GM23338 (cell line): ENCODE measurements around the gene SFXN1. TPM values are rescaled to one million over a fixed set of nuclear protein-coding genes. Genes with fewer than 3 reads are reported as not detected.

ENCODE experiments used
- ATAC-seq: fragments of 200-7000 bp; cut with Tn5 transposase; 3 replicates; pipeline ENCODE4 v1.9.1; 2020
- DNase-seq: peaks from one replicate; pipeline ENCODE4 v3.0.0-alpha.2; 2015; ENCODE audit warnings: low spot score
- H2AFZ ChIP-seq: fragments of 200-600 bp; sonication (generic); 2 replicates; pipeline ENCODE4 v1.8.0; 2016; ENCODE audit warnings: antibody characterized with exemption, mild to moderate bottlenecking, moderate library complexity
- H3F3A ChIP-seq: fragments of 200-600 bp; sonication (generic); replicated peaks from 2 replicates; pipeline ENCODE4 v1.8.0; 2017; ENCODE audit warnings: antibody characterized with exemption, mixed run types, low read depth
- H3K27ac ChIP-seq: fragments of 200-600 bp; sonication (generic); 2 replicates; pipeline ENCODE4 v1.6.1; 2016; ENCODE audit warnings: low read depth
- H3K27me3 ChIP-seq: fragments of 200-600 bp; sonication (generic); 2 replicates; pipeline ENCODE4 v1.8.0; 2016; ENCODE audit warnings: mild to moderate bottlenecking, mixed run types, moderate library complexity; ENCODE audit not compliant: insufficient read depth
- H3K36me3 ChIP-seq: fragments of 200-600 bp; sonication (generic); 2 replicates; pipeline ENCODE4 v1.8.0; 2016; ENCODE audit warnings: mild to moderate bottlenecking; ENCODE audit not compliant: insufficient read depth
- H3K4me1 ChIP-seq: fragments of 200-600 bp; sonication (generic); 2 replicates; pipeline ENCODE4 v1.8.0; 2016; ENCODE audit warnings: mild to moderate bottlenecking, moderate library complexity; ENCODE audit not compliant: insufficient read depth
- H3K4me2 ChIP-seq: fragments of 200-600 bp; sonication (generic); 2 replicates; pipeline ENCODE4 v1.7.1; 2017; ENCODE audit warnings: mixed run types
- H3K4me3 ChIP-seq: fragments of 200-600 bp; sonication (generic); 2 replicates; pipeline ENCODE4 v1.6.1; 2016; ENCODE audit warnings: mixed run types
- H3K79me2 ChIP-seq: fragments of 200-600 bp; sonication (generic); replicated peaks from 2 replicates; pipeline ENCODE4 v1.8.0; 2017; ENCODE audit warnings: mild to moderate bottlenecking; ENCODE audit not compliant: insufficient read depth
- H3K9me2 ChIP-seq: fragments of 200-600 bp; sonication (generic); 2 replicates; pipeline ENCODE4 v1.8.0; 2017; ENCODE audit not compliant: insufficient read depth
- H4K20me1 ChIP-seq: fragments of 200-600 bp; sonication (generic); replicated peaks from 2 replicates; pipeline ENCODE4 v1.8.0; 2017; ENCODE audit warnings: mild to moderate bottlenecking; ENCODE audit not compliant: insufficient read depth
- H3K27ac Mint-ChIP-seq: 2 replicates; pipeline ENCODE4 v1.8.0; 2020; ENCODE audit warnings: inconsistent platforms, mild to moderate bottlenecking, moderate library complexity, mixed read lengths
- H3K27me3 Mint-ChIP-seq: 3 replicates; pipeline ENCODE4 v1.8.0; 2022; ENCODE audit warnings: low read depth, mild to moderate bottlenecking, moderate library complexity, mixed read lengths, inconsistent platforms; ENCODE audit not compliant: insufficient read depth, poor library complexity
- H3K36me3 Mint-ChIP-seq: 3 replicates; pipeline ENCODE4 v1.8.0; 2021; ENCODE audit warnings: low read depth, mild to moderate bottlenecking, inconsistent platforms, moderate library complexity, mixed read lengths
- H3K4me1 Mint-ChIP-seq: 3 replicates; pipeline ENCODE4 v1.8.0; 2020; ENCODE audit warnings: mild to moderate bottlenecking, inconsistent platforms, mixed read lengths
- H3K4me3 Mint-ChIP-seq: 3 replicates; pipeline ENCODE4 v1.8.0; 2021; ENCODE audit warnings: moderate library complexity, mild to moderate bottlenecking, inconsistent platforms, mixed read lengths
- H3K9me3 Mint-ChIP-seq: 3 replicates; pipeline ENCODE4 v1.8.0; 2020; ENCODE audit warnings: moderate library complexity, mild to moderate bottlenecking, inconsistent platforms, mixed read lengths
- CTCF ChIP-seq, 2 experiments: fragments of 200-600 bp in 1 of 2; sonication (generic) in 1 of 2; conservative IDR thresholded peaks; 2 replicates each; pipeline versions ENCODE4 v1.5.1 to v1.6.1; 2016 to 2017; ENCODE audit warnings: antibody characterized with exemption in 2 of 2, low read depth in 2 of 2, mild to moderate bottlenecking in 2 of 2, moderate library complexity in 1 of 2
- EZH2 ChIP-seq: fragments of 200-600 bp; sonication (generic); IDR thresholded peaks from one replicate; pipeline ENCODE4 v1.8.0; 2017; ENCODE audit warnings: antibody characterized with exemption, mild to moderate bottlenecking, low read depth; ENCODE audit not compliant: unreplicated experiment
- EZH2phosphoT487 ChIP-seq: fragments of 200-600 bp; sonication (generic); IDR thresholded peaks from one replicate; pipeline ENCODE4 v1.8.1; 2018; ENCODE audit warnings: antibody characterized with exemption; ENCODE audit not compliant: unreplicated experiment
- JUNB ChIP-seq: IDR thresholded peaks from one replicate; pipeline ENCODE4 v1.6.1; 2016; ENCODE audit warnings: antibody characterized with exemption; ENCODE audit not compliant: unreplicated experiment
- NANOG ChIP-seq: IDR thresholded peaks from 2 replicates; pipeline ENCODE4 v1.6.1; 2016; ENCODE audit warnings: antibody characterized with exemption, borderline replicate concordance
- POLR2AphosphoS5 ChIP-seq: IDR thresholded peaks from 2 replicates; pipeline ENCODE4 v1.6.1; 2016; ENCODE audit warnings: antibody characterized with exemption, low read depth
- ZNF114 ChIP-seq: fragments of 250-450 bp; sonication (Bioruptor Pico); IDR thresholded peaks from 2 replicates; pipeline ENCODE4 v1.5.0; 2020; ENCODE audit warnings: mild to moderate bottlenecking, moderate library complexity
- ZNF331 ChIP-seq: fragments of 250-450 bp; sonication (Bioruptor Pico); IDR thresholded peaks from 2 replicates; pipeline ENCODE4 v1.5.0; 2020; ENCODE audit warnings: low read depth, mild to moderate bottlenecking, moderate library complexity
- polyA plus RNA-seq: library from polyadenylated mRNA; unstranded; fragments of >200 nt; fragmentation: Nextera tagmentation; extraction: Ambion mirVana; gene quantifications from 2 replicates; pipeline ENCODE4 v1.2.1, GENCODE V29; 2016
- total RNA-seq: library from RNA; depleted of rRNA; stranded (reverse); fragments of >200 nt; shearing (Covaris generic); gene quantifications from 2 replicates; pipeline ENCODE4 v1.2.3, GENCODE V29; 2014
- TF ChIP-seq, protein P1 (sequence below): IDR thresholded peaks from one replicate; pipeline ENCODE4 v1.6.1; 2018; ENCODE audit warnings: antibody characterized with exemption; ENCODE audit not compliant: unreplicated experiment
- TF ChIP-seq, protein P2 (sequence below): IDR thresholded peaks from 2 replicates; pipeline ENCODE4 v1.6.1; 2016; ENCODE audit warnings: antibody characterized with exemption
- TF ChIP-seq, protein P3 (sequence below): fragments of 250-450 bp; sonication (Bioruptor Pico); IDR thresholded peaks from 2 replicates; pipeline ENCODE4 v1.5.0; 2020; ENCODE audit warnings: mild to moderate bottlenecking, moderate library complexity

Gene SFXN1
- total and polyA plus RNA-seq, 2 experiments from 2014 or later: 44.0 to 97.7 TPM

GRCh38 chr5:175478008-175478383 is 364 bp upstream of the SFXN1 start:
- Mint-ChIP-seq H3K27me3 (peaks cover 16% of the 10 kb centered on the region), H3K9me3 (no peaks in the 10 kb centered on the region), H3K4me1 (peaks cover 29% of the 10 kb centered on the region), H3K36me3 (peaks cover 29% of the 10 kb centered on the region), H3K4me3 (peak overlapping the region; percentile 79), H3K27ac (no peak overlapping the region)
- peak overlapping the region; percentile 94 for H3K4me3 ChIP-seq
- peaks cover 17% of the 10 kb centered on the region for H3K4me1 ChIP-seq
- peak overlapping the region; percentile 100 for H2AFZ ChIP-seq
- TF ChIP-seq JUNB (no peak), EZH2 (no peak), EZH2phosphoT487 (no peak), POLR2AphosphoS5 (no peak), NANOG (no peak), ZNF331 (no peak), CTCF (conservative IDR thresholded peaks at IDR 0.05; ENCODE audit: low read depth in 2 of 2) (no peak), ZNF114 (CRISPR knock-in tag) (no peak)
- TF ChIP-seq, protein P1, sequence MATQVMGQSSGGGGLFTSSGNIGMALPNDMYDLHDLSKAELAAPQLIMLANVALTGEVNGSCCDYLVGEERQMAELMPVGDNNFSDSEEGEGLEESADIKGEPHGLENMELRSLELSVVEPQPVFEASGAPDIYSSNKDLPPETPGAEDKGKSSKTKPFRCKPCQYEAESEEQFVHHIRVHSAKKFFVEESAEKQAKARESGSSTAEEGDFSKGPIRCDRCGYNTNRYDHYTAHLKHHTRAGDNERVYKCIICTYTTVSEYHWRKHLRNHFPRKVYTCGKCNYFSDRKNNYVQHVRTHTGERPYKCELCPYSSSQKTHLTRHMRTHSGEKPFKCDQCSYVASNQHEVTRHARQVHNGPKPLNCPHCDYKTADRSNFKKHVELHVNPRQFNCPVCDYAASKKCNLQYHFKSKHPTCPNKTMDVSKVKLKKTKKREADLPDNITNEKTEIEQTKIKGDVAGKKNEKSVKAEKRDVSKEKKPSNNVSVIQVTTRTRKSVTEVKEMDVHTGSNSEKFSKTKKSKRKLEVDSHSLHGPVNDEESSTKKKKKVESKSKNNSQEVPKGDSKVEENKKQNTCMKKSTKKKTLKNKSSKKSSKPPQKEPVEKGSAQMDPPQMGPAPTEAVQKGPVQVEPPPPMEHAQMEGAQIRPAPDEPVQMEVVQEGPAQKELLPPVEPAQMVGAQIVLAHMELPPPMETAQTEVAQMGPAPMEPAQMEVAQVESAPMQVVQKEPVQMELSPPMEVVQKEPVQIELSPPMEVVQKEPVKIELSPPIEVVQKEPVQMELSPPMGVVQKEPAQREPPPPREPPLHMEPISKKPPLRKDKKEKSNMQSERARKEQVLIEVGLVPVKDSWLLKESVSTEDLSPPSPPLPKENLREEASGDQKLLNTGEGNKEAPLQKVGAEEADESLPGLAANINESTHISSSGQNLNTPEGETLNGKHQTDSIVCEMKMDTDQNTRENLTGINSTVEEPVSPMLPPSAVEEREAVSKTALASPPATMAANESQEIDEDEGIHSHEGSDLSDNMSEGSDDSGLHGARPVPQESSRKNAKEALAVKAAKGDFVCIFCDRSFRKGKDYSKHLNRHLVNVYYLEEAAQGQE: no peak
- TF ChIP-seq, protein P2, sequence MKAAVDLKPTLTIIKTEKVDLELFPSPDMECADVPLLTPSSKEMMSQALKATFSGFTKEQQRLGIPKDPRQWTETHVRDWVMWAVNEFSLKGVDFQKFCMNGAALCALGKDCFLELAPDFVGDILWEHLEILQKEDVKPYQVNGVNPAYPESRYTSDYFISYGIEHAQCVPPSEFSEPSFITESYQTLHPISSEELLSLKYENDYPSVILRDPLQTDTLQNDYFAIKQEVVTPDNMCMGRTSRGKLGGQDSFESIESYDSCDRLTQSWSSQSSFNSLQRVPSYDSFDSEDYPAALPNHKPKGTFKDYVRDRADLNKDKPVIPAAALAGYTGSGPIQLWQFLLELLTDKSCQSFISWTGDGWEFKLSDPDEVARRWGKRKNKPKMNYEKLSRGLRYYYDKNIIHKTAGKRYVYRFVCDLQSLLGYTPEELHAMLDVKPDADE: no peak
- TF ChIP-seq, protein P3, sequence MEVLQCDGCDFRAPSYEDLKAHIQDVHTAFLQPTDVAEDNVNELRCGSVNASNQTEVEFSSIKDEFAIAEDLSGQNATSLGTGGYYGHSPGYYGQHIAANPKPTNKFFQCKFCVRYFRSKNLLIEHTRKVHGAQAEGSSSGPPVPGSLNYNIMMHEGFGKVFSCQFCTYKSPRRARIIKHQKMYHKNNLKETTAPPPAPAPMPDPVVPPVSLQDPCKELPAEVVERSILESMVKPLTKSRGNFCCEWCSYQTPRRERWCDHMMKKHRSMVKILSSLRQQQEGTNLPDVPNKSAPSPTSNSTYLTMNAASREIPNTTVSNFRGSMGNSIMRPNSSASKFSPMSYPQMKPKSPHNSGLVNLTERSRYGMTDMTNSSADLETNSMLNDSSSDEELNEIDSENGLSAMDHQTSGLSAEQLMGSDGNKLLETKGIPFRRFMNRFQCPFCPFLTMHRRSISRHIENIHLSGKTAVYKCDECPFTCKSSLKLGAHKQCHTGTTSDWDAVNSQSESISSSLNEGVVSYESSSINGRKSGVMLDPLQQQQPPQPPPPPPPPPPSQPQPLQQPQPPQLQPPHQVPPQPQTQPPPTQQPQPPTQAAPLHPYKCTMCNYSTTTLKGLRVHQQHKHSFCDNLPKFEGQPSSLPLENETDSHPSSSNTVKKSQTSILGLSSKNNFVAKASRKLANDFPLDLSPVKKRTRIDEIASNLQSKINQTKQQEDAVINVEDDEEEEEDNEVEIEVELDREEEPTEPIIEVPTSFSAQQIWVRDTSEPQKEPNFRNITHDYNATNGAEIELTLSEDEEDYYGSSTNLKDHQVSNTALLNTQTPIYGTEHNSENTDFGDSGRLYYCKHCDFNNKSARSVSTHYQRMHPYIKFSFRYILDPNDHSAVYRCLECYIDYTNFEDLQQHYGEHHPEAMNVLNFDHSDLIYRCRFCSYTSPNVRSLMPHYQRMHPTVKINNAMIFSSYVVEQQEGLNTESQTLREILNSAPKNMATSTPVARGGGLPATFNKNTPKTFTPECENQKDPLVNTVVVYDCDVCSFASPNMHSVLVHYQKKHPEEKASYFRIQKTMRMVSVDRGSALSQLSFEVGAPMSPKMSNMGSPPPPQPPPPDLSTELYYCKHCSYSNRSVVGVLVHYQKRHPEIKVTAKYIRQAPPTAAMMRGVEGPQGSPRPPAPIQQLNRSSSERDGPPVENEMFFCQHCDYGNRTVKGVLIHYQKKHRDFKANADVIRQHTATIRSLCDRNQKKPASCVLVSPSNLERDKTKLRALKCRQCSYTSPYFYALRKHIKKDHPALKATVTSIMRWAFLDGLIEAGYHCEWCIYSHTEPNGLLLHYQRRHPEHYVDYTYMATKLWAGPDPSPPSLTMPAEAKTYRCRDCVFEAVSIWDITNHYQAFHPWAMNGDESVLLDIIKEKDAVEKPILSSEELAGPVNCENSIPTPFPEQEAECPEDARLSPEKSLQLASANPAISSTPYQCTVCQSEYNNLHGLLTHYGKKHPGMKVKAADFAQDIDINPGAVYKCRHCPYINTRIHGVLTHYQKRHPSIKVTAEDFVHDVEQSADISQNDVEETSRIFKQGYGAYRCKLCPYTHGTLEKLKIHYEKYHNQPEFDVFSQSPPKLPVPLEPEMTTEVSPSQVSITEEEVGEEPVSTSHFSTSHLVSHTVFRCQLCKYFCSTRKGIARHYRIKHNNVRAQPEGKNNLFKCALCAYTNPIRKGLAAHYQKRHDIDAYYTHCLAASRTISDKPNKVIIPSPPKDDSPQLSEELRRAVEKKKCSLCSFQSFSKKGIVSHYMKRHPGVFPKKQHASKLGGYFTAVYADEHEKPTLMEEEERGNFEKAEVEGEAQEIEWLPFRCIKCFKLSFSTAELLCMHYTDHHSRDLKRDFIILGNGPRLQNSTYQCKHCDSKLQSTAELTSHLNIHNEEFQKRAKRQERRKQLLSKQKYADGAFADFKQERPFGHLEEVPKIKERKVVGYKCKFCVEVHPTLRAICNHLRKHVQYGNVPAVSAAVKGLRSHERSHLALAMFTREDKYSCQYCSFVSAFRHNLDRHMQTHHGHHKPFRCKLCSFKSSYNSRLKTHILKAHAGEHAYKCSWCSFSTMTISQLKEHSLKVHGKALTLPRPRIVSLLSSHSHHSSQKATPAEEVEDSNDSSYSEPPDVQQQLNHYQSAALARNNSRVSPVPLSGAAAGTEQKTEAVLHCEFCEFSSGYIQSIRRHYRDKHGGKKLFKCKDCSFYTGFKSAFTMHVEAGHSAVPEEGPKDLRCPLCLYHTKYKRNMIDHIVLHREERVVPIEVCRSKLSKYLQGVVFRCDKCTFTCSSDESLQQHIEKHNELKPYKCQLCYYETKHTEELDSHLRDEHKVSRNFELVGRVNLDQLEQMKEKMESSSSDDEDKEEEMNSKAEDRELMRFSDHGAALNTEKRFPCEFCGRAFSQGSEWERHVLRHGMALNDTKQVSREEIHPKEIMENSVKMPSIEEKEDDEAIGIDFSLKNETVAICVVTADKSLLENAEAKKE (CRISPR knock-in tag): no peak
- peaks cover 26% of the 10 kb centered on the region for H3K27me3 ChIP-seq
- no peak for ATAC-seq
- no peaks in the 10 kb centered on the region for H3K36me3 ChIP-seq
- peak overlapping the region; percentile 98 for H3K4me2 ChIP-seq
- H3K9me2 ChIP-seq: no peaks in the 10 kb centered on the region
- DNase-seq: no peak
- peaks cover 40% of the 10 kb centered on the region for H3K79me2 ChIP-seq
- H4K20me1 ChIP-seq: peaks cover 34% of the 10 kb centered on the region
- H3K27ac ChIP-seq: no peak overlapping the region
- no peaks in the 10 kb centered on the region for H3F3A ChIP-seq
